GM15510 (cell line): Measurements from ENCODE around the gene IL15RA.

Source experiments
- POLR2A ChIP-seq: IDR thresholded peaks from 3 replicates; pipeline ENCODE4 v1.6.1; 2011; ENCODE audit warnings: borderline replicate concordance; ENCODE audit not compliant: insufficient read length; ENCODE audit errors: extremely low read depth

IL15RA gene

GRCh38 chr10:5963591-5963990 is 13.8 kb downstream of the IL15RA start:
- no peak for TF ChIP-seq POLR2A

GRCh38 chr10:5963071-5963470 is 14.3 kb downstream of the IL15RA start:
- no peak for TF ChIP-seq POLR2A

GRCh38 chr10:5961405-5962100 is 15.8 kb downstream of the IL15RA start:
- no peak for TF ChIP-seq POLR2A

- no peak for TF ChIP-seq POLR2A
Measured at GRCh38 chr10:5960070-5960972, 17.0 kb downstream of the IL15RA start.

GRCh38 chr10:5959581-5960069 is 17.7 kb downstream of the IL15RA start:
- TF ChIP-seq POLR2A, result no peak

GRCh38 chr10:5959142-5959541 is 18.2 kb downstream of the IL15RA start:
- TF ChIP-seq POLR2A, result no peak

GRCh38 chr10:5958675-5959074 is 18.7 kb downstream of the IL15RA start:
- TF ChIP-seq POLR2A, result no peak

GRCh38 chr10:5958077-5958476 is 19.3 kb downstream of the IL15RA start:
- TF ChIP-seq POLR2A, result no peak

GRCh38 chr10:5956146-5956936 is 21.0 kb downstream of the IL15RA start:
- no peak for TF ChIP-seq POLR2A

- TF ChIP-seq POLR2A, result no peak
Measured at GRCh38 chr10:5953676-5954075, 23.7 kb downstream of the IL15RA start.

GRCh38 chr10:5952731-5953385 is 24.5 kb downstream of the IL15RA start:
- no peak for TF ChIP-seq POLR2A

GRCh38 chr10:5951721-5952407 is 25.5 kb downstream of the IL15RA start:
- TF ChIP-seq POLR2A, result no peak

GRCh38 chr10:5951167-5951711 is 26.1 kb downstream of the IL15RA start:
- no peak for TF ChIP-seq POLR2A
